ENCODE measurements around the gene LMAN2.

Gene LMAN2, protein sequence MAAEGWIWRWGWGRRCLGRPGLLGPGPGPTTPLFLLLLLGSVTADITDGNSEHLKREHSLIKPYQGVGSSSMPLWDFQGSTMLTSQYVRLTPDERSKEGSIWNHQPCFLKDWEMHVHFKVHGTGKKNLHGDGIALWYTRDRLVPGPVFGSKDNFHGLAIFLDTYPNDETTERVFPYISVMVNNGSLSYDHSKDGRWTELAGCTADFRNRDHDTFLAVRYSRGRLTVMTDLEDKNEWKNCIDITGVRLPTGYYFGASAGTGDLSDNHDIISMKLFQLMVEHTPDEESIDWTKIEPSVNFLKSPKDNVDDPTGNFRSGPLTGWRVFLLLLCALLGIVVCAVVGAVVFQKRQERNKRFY

DNA sequence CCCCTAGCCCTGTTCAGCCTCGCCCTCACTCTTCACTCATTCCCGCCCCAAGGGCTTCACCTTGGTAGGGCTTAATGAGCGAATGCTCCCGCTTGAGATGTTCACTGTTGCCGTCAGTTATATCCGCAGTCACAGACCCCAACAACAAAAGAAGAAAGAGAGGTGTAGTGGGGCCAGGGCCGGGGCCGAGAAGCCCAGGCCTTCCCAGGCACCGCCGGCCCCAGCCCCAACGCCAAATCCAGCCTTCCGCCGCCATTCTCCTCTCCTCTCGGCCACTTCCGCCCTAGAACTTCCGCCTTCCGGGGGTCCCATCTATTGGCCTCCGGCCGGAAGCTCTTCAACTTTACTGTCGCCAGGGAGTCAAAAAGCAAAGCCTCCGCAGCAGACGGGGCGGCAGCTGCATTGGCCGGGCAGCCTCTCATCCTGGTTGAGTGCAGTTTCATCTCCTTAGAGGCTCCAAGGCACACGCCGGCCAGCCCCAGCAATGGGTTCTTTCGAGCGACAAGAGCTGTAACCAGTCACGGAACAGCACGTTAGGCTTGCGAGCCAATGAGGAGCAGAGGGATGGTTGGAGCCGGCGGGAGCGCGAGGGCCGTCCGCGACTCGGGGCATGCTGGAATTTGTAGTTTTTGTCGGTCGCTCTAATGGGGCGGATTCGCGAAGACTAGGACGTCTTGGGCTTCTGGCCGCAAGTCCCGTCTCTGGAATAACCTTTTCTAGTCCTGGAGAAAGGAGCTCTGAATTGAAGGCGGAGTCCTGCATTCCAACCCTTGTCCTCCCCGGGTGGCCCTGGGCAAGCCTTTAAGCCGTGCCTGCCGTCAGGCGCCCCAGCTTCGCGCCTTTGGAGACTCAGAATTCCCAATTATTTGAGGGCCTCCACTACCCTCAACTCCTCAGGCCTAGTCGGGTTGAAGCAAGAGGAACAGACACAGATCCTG lies at the start of gene LMAN2:
Gene LMAN2, minus strand, starts transcription at position 277 of the 938 bp plus-strand sequence. Its CDS starts 21 bp downstream, at position 256.
- H3K4me1 Mint-ChIP-seq: peaks cover 35% of the 10 kb centered on the region
- no peaks in the 10 kb centered on the region for H3K9me3 Mint-ChIP-seq
- H3K4me3 Mint-ChIP-seq: peak within 1 kb of the TSS; percentile 91 to 98 (median 96)
- peak within 1 kb of the TSS; percentile 98 to 100 (median 99) for H3K27ac Mint-ChIP-seq
- H3K36me3 Mint-ChIP-seq (ENCODE audit: low read depth): peaks cover 7% of the 10 kb centered on the region
- TF ChIP-seq CTCF (IDR thresholded peaks at IDR 0.05; ENCODE audit: unreplicated experiment in 3 of 3): no peak
- peaks cover 3% of the 10 kb centered on the region for H3K27me3 Mint-ChIP-seq (ENCODE audit: low read depth)

- H3K36me3 Mint-ChIP-seq (ENCODE audit: low read depth): no peaks in the 10 kb centered on the region
- H3K27ac Mint-ChIP-seq: no peak within 1 kb of the TSS
- H3K27me3 Mint-ChIP-seq (ENCODE audit: low read depth): peaks cover 49% of the 10 kb centered on the region
- no peak for TF ChIP-seq CTCF (IDR thresholded peaks at IDR 0.05; ENCODE audit: unreplicated experiment in 3 of 3)
- H3K9me3 Mint-ChIP-seq: no peaks in the 10 kb centered on the region
- peaks cover 11% of the 10 kb centered on the region for H3K4me1 Mint-ChIP-seq
- H3K4me3 Mint-ChIP-seq: peak within 1 kb of the TSS in 1 of 3 experiments; percentile 23
These were observed 48.8 kb upstream of the LMAN2 start, which contains the start of gene PFN3 for GRCh38 chr5:177399997-177400868. TSS of gene PFN3 (minus strand) at chr5:177400661. CDS start at chr5:177400576, 85 bp downstream.

DNA sequence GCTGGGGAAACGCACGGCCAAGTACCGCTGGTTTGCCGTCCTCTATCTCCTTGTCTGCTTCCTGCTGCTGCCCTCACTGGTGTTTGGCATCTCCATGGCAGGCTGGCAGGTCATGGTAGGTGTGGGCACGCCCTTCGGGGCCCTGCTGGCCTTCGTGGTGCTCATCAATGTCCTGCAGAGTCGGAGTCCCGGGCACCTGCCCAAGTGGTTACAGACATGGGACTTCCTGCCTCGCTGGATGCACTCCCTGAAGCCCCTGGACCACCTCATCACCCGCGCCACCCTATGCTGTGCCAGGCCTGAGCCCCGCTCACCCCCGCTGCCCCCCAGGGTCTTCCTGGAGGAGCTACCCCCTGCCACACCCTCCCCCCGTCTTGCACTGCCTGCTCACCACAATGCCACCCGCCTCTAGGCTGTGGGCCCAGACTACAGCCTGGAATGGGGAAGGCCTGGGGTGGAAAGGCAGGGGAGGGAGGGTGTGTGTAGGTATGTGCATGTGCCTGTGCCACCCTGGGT lies 46.5 kb upstream of the LMAN2 start:
- Mint-ChIP-seq H3K9me3 (no peaks in the 10 kb centered on the region), H3K36me3 (ENCODE audit: low read depth) (no peaks in the 10 kb centered on the region), H3K4me1 (peaks cover 6% of the 10 kb centered on the region), H3K27ac (no peak overlapping the region), H3K4me3 (no peak overlapping the region), H3K27me3 (ENCODE audit: low read depth) (peaks cover 30% of the 10 kb centered on the region)
- no peak for TF ChIP-seq CTCF (IDR thresholded peaks at IDR 0.05; ENCODE audit: unreplicated experiment in 3 of 3)

DNA sequence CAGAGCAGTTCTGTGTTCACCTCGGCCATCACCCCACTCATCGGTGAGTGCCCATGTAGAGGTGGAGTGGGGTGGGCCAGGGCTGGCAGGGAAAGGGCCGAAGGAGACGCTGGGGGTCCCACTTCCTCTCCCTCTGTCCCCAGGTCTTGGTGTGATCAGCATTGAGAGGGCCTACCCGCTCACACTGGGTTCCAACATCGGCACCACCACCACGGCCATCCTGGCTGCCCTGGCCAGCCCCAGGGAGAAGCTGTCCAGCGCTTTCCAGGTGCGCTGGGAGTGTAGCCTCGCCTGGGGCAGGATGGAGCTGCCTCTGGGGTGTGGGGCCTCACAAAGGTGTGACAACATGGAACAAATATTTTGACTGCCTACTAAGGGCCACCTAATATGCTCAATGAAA lies 45.3 kb upstream of the LMAN2 start:
- no peaks in the 10 kb centered on the region for H3K36me3 Mint-ChIP-seq (ENCODE audit: low read depth)

More for the DNA sequence above, 45.3 kb upstream of the LMAN2 start:
- no peak overlapping the region for H3K27ac Mint-ChIP-seq
- no peak for TF ChIP-seq CTCF (IDR thresholded peaks at IDR 0.05; ENCODE audit: unreplicated experiment in 3 of 3)
- no peaks in the 10 kb centered on the region for H3K9me3 Mint-ChIP-seq
- H3K4me1 Mint-ChIP-seq: no peaks in the 10 kb centered on the region
- peaks cover 19% of the 10 kb centered on the region for H3K27me3 Mint-ChIP-seq (ENCODE audit: low read depth)
- H3K4me3 Mint-ChIP-seq: no peak overlapping the region

All from nephron (organoid).